ENCODE measurements around the gene PXDN.

PXDN gene

DNA sequence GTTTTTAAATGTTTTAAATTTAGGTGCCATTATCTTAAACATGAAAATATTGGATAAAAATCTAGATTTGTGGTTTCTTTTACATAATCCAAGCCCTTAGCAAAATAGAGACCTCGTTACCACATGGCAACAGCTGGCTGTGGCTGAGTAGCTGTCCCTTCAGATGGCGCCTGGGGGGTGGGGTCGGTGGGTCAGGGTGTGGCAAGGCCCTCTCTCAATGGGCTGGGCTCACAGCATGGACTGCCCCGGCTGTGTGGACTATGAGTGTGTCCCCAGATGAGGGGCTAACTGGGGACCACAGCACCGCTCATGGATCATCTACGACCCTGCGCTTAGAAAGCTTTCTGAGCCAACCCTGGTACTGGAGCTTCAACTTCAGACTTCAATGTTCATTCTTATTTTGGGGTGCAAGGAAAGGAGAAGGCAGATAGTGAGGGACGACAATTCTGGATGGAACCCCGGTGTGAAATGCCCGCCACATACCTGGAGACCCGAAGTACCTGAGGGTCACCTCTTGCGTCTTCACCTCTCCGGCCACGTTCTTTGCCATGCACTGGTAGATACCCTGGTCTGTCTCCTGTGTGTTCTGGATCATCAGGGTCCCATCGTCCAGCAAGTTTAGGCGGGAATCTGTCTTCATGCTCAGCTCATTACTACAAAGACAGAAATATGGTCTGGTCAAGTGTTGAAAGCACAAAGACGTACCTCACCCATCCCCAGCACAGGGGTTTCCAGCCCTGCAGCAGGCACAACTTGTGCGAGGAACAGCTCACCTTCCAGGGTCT is 71.0 kb downstream of the PXDN start:
- no peak for TF ChIP-seq FEZF1 (tag by site-specific recombination; IDR thresholded peaks at IDR 0.05)
- TF ChIP-seq ZNF473 (tag by site-specific recombination; IDR thresholded peaks at IDR 0.05) = no peak
- no peak for TF ChIP-seq MZF1 (tag by site-specific recombination; IDR thresholded peaks at IDR 0.05; ENCODE audit: borderline replicate concordance)
- no peak for TF ChIP-seq ZNF510 (tag by site-specific recombination; IDR thresholded peaks at IDR 0.05; ENCODE audit: insufficient replicate concordance)
- no peak for TF ChIP-seq ZNF600 (tag by site-specific recombination; IDR thresholded peaks at IDR 0.05)
- no peak for TF ChIP-seq ZNF335 (tag by site-specific recombination; conservative IDR thresholded peaks at IDR 0.05)
- no peak for TF ChIP-seq ZNF664 (tag by site-specific recombination; IDR thresholded peaks at IDR 0.05)
- POLR2A ChIA-PET = no interaction called here
- no peak overlapping the region for H3K4me3 ChIP-seq (ENCODE audit: low read depth, low read length)
- H3K36me3 ChIP-seq (ENCODE audit: control insufficient read depth in 2 of 2, insufficient read depth in 1 of 2, low read length in 2 of 2) = peaks cover 5 to 73% of the 10 kb centered on the region in 2 experiments; a peak in 2 of 3 replicates
- H3K4me1 ChIP-seq (ENCODE audit: control insufficient read depth, insufficient read depth, low read length) = no peaks in the 10 kb centered on the region
- no peaks in the 10 kb centered on the region for H3K9me3 ChIP-seq (ENCODE audit: control insufficient read depth, insufficient read depth, low read depth, low read length)
- no peak overlapping the region for H3K27ac ChIP-seq (ENCODE audit: extremely low read depth, low read depth, low read length)
- CTCF ChIA-PET = interaction anchor here (0.6 to 0.8 kb wide), 2 partner anchors 96 to 1650 kb away, joined by 3 read pairs; no protein-coding TSS in a partner anchor

DNA sequence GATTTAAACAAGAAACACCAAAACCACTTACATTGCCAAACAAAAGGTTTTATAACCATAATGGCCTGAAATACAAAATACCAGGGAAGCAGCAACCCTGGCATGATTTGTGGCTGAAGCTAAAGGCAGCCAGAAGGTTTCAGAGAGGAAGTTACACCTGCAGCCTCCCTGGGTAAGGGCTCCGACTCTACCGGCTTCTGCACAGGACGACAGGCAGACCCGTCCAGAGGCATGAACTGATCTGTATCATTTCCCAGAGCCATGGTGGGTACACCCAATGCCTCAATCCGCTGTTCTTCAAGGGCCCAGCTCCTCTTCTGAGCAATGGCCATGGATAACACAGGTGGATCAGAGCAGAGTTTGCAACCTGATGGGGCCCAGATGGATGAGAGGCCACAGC is 71.6 kb downstream of the PXDN start:
- Histone ChIP-seq H3K27ac (ENCODE audit: extremely low read depth, low read depth, low read length) (0 out of 2 replicates have a peak overlapping the region, but pooled peaks have one; percentile 31), H3K9me3 (ENCODE audit: control insufficient read depth, insufficient read depth, low read depth, low read length) (no peaks in the 10 kb centered on the region), H3K4me1 (ENCODE audit: control insufficient read depth, insufficient read depth, low read length) (no peaks in the 10 kb centered on the region), H3K36me3 (ENCODE audit: control insufficient read depth in 2 of 2, insufficient read depth in 1 of 2, low read length in 2 of 2) (peaks cover 1 to 67% of the 10 kb centered on the region in 2 experiments; a peak in 2 of 3 replicates), H3K4me3 (ENCODE audit: low read depth, low read length) (no peak overlapping the region)
- POLR2A ChIA-PET = no interaction called here
- CTCF ChIA-PET = no interaction called here
- TF ChIP-seq, protein P1, sequence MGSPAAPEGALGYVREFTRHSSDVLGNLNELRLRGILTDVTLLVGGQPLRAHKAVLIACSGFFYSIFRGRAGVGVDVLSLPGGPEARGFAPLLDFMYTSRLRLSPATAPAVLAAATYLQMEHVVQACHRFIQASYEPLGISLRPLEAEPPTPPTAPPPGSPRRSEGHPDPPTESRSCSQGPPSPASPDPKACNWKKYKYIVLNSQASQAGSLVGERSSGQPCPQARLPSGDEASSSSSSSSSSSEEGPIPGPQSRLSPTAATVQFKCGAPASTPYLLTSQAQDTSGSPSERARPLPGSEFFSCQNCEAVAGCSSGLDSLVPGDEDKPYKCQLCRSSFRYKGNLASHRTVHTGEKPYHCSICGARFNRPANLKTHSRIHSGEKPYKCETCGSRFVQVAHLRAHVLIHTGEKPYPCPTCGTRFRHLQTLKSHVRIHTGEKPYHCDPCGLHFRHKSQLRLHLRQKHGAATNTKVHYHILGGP (tag by site-specific recombination; IDR thresholded peaks at IDR 0.05) = no peak
- TF ChIP-seq IKZF3 (tag by site-specific recombination; IDR thresholded peaks at IDR 0.05) (no peak), ZNF548 (tag by site-specific recombination; IDR thresholded peaks at IDR 0.05) (no peak), ZNF549 (tag by site-specific recombination; IDR thresholded peaks at IDR 0.05) (no peak), ZNF76 (tag by site-specific recombination; IDR thresholded peaks at IDR 0.05; ENCODE audit: borderline replicate concordance, low read depth) (no peak), ZNF843 (tag by site-specific recombination; IDR thresholded peaks at IDR 0.05) (no peak), ZSCAN23 (tag by site-specific recombination; IDR thresholded peaks at IDR 0.05) (no peak)
- TF ChIP-seq, protein P2, sequence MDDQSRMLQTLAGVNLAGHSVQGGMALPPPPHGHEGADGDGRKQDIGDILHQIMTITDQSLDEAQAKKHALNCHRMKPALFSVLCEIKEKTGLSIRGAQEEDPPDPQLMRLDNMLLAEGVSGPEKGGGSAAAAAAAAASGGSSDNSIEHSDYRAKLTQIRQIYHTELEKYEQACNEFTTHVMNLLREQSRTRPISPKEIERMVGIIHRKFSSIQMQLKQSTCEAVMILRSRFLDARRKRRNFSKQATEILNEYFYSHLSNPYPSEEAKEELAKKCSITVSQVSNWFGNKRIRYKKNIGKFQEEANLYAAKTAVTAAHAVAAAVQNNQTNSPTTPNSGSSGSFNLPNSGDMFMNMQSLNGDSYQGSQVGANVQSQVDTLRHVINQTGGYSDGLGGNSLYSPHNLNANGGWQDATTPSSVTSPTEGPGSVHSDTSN (CRISPR knock-in tag; IDR thresholded peaks at IDR 0.05) = no peak

DNA sequence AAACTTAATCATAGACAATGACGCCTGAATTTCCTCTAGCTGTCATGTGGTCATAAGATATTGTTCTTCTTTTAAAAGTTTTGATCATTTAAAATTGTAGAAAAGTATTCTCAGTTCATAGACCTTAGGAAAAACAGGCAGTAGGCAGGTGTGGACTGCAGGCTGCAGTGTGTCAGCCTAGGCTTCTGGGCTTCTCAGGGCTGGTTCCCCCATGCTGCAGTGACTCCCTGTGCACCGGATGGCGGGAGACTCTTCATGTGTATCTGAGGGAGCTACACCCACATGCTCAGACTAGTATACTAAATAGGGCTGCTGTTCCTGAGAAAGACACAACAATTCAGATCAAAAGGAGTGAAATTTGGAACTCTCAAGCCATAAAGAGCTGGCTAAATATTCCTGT is 72.4 kb downstream of the PXDN start:
- ChIA-PET CTCF (no interaction called here), POLR2A (no interaction called here)
- no peaks in the 10 kb centered on the region for H3K9me3 ChIP-seq (ENCODE audit: control insufficient read depth, insufficient read depth, low read depth, low read length)
- H3K4me3 ChIP-seq (ENCODE audit: low read depth, low read length) = no peak overlapping the region
- H3K36me3 ChIP-seq (ENCODE audit: control insufficient read depth in 2 of 2, insufficient read depth in 1 of 2, low read length in 2 of 2) = peaks cover 0 to 59% of the 10 kb centered on the region in 2 experiments; a peak in 1 of 3 replicates
- TF ChIP-seq ZBTB8A (tag by site-specific recombination; IDR thresholded peaks at IDR 0.05) (no peak), ZFP41 (tag by site-specific recombination; IDR thresholded peaks at IDR 0.05; ENCODE audit: borderline replicate concordance) (no peak), OVOL3 (tag by site-specific recombination; IDR thresholded peaks at IDR 0.05) (no peak), ZNF223 (tag by site-specific recombination; IDR thresholded peaks at IDR 0.05) (no peak), ZNF707 (tag by site-specific recombination; IDR thresholded peaks at IDR 0.05) (no peak), ZNF785 (tag by site-specific recombination; IDR thresholded peaks at IDR 0.05) (no peak), ZNF184 (tag by site-specific recombination; IDR thresholded peaks at IDR 0.05) (no peak), ZNF837 (tag by site-specific recombination; IDR thresholded peaks at IDR 0.05) (no peak), ZNF660 (tag by site-specific recombination; IDR thresholded peaks at IDR 0.05) (no peak), PRDM1 (tag by site-specific recombination; IDR thresholded peaks at IDR 0.05) (no peak)
- H3K4me1 ChIP-seq (ENCODE audit: control insufficient read depth, insufficient read depth, low read length) = no peaks in the 10 kb centered on the region
- H3K27ac ChIP-seq (ENCODE audit: extremely low read depth, low read depth, low read length) = no peak overlapping the region

Measured in HEK293 (cell line).